ENCODE results near the gene ATG7.

- TF ChIP-seq, protein P1, sequence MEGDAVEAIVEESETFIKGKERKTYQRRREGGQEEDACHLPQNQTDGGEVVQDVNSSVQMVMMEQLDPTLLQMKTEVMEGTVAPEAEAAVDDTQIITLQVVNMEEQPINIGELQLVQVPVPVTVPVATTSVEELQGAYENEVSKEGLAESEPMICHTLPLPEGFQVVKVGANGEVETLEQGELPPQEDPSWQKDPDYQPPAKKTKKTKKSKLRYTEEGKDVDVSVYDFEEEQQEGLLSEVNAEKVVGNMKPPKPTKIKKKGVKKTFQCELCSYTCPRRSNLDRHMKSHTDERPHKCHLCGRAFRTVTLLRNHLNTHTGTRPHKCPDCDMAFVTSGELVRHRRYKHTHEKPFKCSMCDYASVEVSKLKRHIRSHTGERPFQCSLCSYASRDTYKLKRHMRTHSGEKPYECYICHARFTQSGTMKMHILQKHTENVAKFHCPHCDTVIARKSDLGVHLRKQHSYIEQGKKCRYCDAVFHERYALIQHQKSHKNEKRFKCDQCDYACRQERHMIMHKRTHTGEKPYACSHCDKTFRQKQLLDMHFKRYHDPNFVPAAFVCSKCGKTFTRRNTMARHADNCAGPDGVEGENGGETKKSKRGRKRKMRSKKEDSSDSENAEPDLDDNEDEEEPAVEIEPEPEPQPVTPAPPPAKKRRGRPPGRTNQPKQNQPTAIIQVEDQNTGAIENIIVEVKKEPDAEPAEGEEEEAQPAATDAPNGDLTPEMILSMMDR (IDR thresholded peaks at IDR 0.05) = peak in 4 of 12 donors; percentile 8 to 26 (median 17)
- no peak for TF ChIP-seq POLR2A (IDR thresholded peaks at IDR 0.05)
Observed at GRCh38 chr3:11530153-11530721, 258.0 kb downstream of the ATG7 start.

Data from heart left ventricle (tissue), 13 donors.